Activated CD8-positive, alpha-beta memory T cell treated with anti-CD3 and anti-CD28 coated beads, Interleukin-2, amount 50 U/mL, for 1 hour (primary cell): ENCODE data around the gene AKT1.
"Not testable (repeated sequence)": the region's sequence is repeated elsewhere in the genome, so short reads cannot be mapped to it uniquely, and the experiment has no call there.

Experiments
- DNase-seq: peaks from one replicate; pipeline ENCODE4 v3.0.0-alpha.2; 2020; ENCODE audit errors: extremely low read depth

The AKT1 gene

GRCh38 chr14:104818714-104819161 is 23.2 kb upstream of the AKT1 start:
- DNase-seq, result no peak

- DNase-seq, result no peak
Observed at GRCh38 chr14:104817930-104818713, 22.6 kb upstream of the AKT1 start.

DNA sequence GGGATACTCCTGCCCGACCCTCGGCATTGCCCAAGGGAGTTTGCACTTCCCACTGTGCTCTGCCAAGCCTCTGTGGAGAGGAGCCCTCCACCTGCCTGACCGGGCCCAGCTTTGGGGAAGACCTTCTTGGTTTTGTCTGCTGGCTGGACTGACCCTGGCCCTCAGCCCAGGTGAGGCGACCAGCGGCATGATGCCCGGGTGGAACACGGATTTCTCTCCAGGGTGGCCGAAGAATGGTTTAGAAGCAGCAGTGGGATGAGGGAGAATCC is 21.0 kb upstream of the AKT1 start:
- DNase-seq, result no peak

DNA sequence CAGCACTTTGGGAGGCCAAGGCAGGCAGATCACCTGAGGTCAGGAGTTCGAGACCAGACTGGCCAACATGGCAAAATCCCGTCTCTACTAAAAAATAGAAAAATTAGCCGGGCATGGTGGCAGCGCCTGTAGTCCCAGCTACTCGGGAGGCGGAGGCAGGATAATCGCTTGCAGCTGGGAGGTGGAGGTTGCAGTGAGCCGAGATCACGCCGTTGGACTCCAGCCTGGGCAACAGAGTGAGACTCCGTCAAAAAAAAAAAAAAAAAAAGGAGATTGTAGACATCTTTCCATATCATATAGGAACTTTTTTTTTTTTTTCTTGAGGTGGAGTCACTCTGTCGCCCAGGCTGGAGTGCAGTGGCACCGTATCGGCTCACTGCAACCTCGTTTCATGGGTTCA is 19.2 kb upstream of the AKT1 start:
- not testable (repeated sequence) for DNase-seq

- DNase-seq, result no peak
Observed at GRCh38 chr14:104813286-104813685, 17.7 kb upstream of the AKT1 start.

GRCh38 chr14:104810316-104810715 is 14.8 kb upstream of the AKT1 start:
- DNase-seq, result no peak

DNA sequence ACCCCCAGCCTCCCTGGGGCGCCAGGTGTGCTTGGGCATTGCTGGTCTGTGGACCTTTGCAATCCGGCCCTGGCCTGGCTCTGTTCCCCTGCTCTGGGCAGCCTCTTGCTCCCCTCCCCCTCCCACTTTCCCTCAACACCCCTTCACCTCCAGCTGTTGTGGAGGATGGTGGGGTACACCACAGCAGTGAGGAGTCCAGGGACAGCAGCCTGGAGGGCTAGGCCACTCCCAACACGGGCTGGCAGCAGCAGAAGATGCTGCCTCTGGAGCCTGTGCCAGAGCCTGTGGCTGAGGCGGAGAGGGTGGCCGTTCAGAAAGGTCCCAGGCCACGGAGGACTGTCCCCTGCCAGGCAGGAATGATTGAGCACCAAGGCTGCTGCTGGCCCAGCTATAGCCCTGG is 12.9 kb upstream of the AKT1 start:
- DNase-seq, result no peak

DNA sequence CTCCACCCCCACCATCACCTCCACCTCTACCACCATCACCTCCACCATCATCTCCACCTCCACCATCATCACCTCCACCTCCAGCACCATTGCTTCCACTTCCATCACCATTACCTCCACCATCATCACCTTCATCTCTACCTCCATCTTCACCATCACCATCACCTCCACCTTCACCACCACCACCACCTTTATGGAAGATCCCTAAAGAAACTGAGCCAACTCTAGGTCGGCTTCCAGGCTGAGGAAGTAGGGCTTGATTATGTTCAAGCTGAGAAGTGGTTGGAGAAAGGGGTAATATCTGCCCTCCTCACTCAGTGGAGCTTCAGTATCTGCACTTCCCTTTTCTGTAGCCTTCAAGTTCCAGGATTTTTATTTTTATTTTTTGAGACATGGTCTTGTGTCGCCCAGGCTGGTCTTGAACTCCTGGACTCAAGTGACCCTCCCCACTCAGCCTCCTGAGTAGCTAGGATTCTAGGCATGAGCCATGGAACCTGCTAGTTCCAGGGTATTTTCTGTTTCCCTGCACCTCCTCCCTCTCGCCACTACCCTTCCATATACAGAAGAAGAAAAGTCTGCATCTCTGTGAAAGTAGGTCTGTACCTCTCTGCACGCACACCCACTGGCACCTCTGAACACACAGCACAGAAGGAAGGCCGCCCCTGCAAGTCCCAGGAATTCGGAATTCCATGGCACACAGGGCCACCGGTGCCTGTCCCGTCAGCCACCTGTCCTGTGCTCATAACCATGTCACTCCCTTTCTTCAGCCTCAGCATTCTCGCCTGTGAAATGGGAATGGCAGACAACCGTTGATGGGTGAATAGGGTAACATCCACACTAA is 11.3 kb upstream of the AKT1 start:
- DNase-seq, result no peak

DNA sequence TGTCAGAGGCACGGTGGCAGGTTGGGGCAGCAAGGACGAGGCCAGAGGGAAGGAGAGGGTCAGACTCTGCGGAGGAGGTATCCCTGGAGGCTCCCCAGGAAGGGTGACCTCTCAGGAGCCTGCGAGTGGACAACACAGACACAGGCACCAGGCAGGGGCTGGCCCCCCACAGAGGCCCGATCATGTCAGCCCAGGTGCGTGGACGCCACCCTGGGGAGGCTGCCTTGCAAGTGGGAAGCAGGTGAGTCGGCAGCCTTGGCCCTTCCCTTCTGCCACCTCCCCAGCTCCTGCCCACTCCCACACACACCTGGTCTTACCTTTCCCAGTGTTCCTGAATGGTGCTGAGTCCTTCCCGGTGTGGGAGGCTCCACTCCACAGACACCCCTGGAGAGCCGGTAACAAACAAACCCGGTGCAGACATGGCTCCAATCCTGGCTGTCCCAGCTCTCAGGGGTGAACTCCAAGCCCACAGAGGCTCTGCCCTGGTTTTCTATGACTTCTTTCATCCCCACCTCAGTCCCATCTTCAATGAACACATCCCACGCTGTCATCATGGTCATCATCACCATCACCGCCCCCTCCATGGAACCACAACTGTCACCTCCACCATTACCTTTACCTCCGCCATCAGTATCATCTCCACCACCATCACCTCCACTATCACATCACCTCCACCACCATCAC is 10.5 kb upstream of the AKT1 start:
- no peak for DNase-seq

DNA sequence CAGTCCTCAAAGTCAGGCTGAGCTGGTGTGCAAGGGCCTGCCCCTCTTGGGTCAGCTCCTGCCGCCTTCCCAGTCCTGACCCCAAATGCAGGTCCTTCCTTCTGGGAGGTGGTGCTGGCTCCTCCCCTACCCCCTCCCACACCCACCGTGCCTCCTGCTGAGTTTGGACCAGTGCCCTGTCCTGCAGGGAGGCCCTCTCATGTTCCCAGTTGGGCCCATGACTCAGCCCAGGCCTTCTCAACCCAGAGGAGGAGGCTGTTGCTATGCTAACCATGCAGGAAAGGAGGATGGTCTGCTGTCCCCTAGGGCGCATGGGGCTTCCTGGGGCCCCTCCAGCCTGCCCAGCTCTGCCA is 9.8 kb upstream of the AKT1 start:
- DNase-seq, result no peak

GRCh38 chr14:104804481-104805325 is 9.2 kb upstream of the AKT1 start:
- DNase-seq, result no peak

- DNase-seq, result no peak
Observed at GRCh38 chr14:104803912-104804410, 8.4 kb upstream of the AKT1 start.

DNA sequence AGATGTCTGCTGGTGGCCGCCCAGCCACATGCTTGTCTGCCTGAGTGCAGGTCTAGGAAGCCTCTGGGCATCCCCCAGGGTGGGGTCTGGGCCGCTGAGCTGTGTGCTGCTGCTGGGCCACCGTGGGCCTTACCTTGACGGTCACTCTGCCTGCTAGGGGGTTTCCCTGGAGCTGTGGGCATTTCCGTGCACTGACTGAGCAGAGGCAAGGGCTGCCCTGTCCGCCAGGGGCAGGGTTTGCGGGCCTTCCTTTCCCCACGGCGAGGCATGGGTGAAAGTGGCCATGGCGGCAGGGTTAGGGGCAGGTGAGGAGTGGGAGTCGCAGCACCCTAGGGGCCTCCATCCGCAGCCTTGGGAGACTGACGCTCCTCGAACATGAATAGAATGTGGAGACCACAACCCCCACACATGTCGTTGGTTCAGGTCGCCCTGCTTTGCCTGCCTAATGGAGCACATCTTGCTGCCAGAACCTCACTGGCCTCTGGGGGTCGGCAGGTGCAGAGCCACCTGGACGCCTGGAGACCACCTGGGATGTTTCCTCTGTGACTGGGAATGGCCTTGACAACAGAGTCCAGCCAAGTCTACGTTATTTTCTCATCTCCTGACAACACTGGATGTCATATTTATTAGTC is 7.8 kb upstream of the AKT1 start:
- no peak for DNase-seq

GRCh38 chr14:104802394-104803184 is 7.0 kb upstream of the AKT1 start:
- DNase-seq, result no peak

DNA sequence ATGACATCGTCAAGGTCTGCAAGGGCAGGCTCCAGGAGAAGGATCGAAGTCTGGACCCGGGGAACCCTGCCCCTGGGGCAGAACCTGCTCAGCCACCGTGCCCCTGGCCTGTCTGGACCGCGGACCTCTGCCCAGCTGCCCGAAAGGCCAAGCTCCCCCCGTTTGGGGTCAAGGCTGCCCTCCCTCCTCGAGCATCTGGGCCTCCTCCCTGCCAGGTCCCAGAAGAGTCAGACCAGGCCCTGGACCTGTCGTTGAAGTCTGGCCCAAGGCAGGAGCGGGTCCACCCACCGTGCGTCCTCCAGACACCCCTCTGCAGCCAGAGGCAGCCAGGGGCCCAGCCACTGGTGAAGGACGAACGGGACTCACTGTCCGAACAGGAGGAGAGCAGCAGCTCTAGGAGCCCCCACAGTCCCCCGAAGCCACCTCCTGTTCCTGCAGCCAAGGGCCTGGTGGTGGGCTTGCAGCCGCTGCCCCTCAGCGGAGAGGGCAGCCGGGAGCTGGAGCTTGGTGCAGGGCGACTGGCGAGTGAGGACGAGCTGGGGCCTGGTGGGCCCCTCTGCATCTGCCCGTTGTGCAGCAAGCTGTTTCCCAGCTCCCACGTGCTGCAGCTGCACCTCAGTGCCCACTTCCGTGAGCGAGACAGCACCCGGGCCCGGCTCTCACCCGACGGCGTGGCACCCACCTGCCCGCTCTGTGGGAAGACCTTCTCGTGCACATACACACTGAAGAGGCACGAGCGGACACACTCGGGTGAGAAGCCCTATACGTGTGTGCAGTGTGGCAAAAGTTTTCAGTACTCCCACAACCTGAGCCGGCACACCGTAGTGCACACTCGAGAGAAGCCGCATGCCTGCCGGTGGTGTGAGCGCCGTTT is 6.2 kb upstream of the AKT1 start:
- DNase-seq, result no peak

- DNase-seq, result no peak
Observed at GRCh38 chr14:104800771-104801519, 5.4 kb upstream of the AKT1 start, which contains the start of gene ZBTB42. Gene ZBTB42, plus strand, starts transcription at chr14:104801101. Its CDS starts 97 bp downstream, at chr14:104801198.

- DNase-seq, result peak; percentile 55
Observed at GRCh38 chr14:104800015-104800770, 4.6 kb upstream of the AKT1 start.
